ENCODE measurements around the gene OAS2. TPM values are rescaled to one million over a fixed set of nuclear protein-coding genes. Genes with fewer than 3 reads are reported as not detected.

The OAS2 gene
- total RNA-seq, 1 donor from 2014 or later, result 0.36 TPM

GRCh38 chr12:113059071-113059595, 80.8 kb downstream of the OAS2 start:
- H3K36me3 Mint-ChIP-seq, result no peaks in the 10 kb centered on the region
- peaks cover 38% of the 10 kb centered on the region for H3K27me3 Mint-ChIP-seq (ENCODE audit: low read depth)
- no peak overlapping the region for H3K27ac Mint-ChIP-seq
- no peak for DNase-seq (ENCODE audit: low spot score in 2 of 2, unreplicated experiment in 2 of 2)
- H3K4me3 Mint-ChIP-seq, result no peak overlapping the region
- TF ChIP-seq CTCF (IDR thresholded peaks at IDR 0.05; ENCODE audit: unreplicated experiment), result no peak
- H3K9me3 Mint-ChIP-seq, result no peaks in the 10 kb centered on the region
- no peaks in the 10 kb centered on the region for H3K4me1 Mint-ChIP-seq

GRCh38 chr12:113060336-113060960, 82.1 kb downstream of the OAS2 start:
- DNase-seq (ENCODE audit: low spot score in 2 of 2, unreplicated experiment in 2 of 2), result no peak
- H3K27me3 Mint-ChIP-seq (ENCODE audit: low read depth), result peaks cover 38% of the 10 kb centered on the region
- no peaks in the 10 kb centered on the region for H3K9me3 Mint-ChIP-seq
- H3K36me3 Mint-ChIP-seq, result no peaks in the 10 kb centered on the region
- H3K4me1 Mint-ChIP-seq, result no peaks in the 10 kb centered on the region
- no peak overlapping the region for H3K4me3 Mint-ChIP-seq
- no peak for TF ChIP-seq CTCF (IDR thresholded peaks at IDR 0.05; ENCODE audit: unreplicated experiment)
- no peak overlapping the region for H3K27ac Mint-ChIP-seq

GRCh38 chr12:113061061-113061694, 82.9 kb downstream of the OAS2 start:
- no peak for TF ChIP-seq CTCF (IDR thresholded peaks at IDR 0.05; ENCODE audit: unreplicated experiment)
- Mint-ChIP-seq H3K27ac (no peak overlapping the region), H3K36me3 (no peaks in the 10 kb centered on the region), H3K4me3 (no peak overlapping the region), H3K27me3 (ENCODE audit: low read depth) (peaks cover 36% of the 10 kb centered on the region), H3K4me1 (no peaks in the 10 kb centered on the region), H3K9me3 (no peaks in the 10 kb centered on the region)
- no peak for DNase-seq (ENCODE audit: low spot score in 2 of 2, unreplicated experiment in 2 of 2)

Other genes starting within 250 kb of the OAS2 start
- gene RPH3A, start 186.8 kb upstream of the OAS2 start, total RNA-seq, result not detected in 3 replicates
- 5.4 to 8.9 TPM (median 6.2 TPM) in 3 replicates for gene OAS1, start 71.6 kb upstream of the OAS2 start, total RNA-seq
- gene OAS3, start 40.0 kb upstream of the OAS2 start, total RNA-seq, result 6.0 to 7.7 TPM (median 6.5 TPM) in 3 replicates
- gene DTX1, start 78.2 kb downstream of the OAS2 start, total RNA-seq, result 1.2 to 1.6 TPM (median 1.4 TPM) in 3 replicates
- 0.61 to 1.2 TPM (median 0.65 TPM) in 3 replicates for gene RASAL1, start 157.2 kb downstream of the OAS2 start, total RNA-seq
- not detected in 3 replicates for gene CFAP73, start 171.2 kb downstream of the OAS2 start, total RNA-seq
- 66.7 to 74.5 TPM (median 69.0 TPM) in 3 replicates for gene DDX54, start 207.0 kb downstream of the OAS2 start, total RNA-seq
- gene RITA1, start 207.2 kb downstream of the OAS2 start, total RNA-seq, result 15.2 to 15.4 TPM (median 15.3 TPM) in 3 replicates
- 40.0 to 46.0 TPM (median 42.7 TPM) in 3 replicates for gene TPCN1, start 242.9 kb downstream of the OAS2 start, total RNA-seq